Right hindlimb (tissue), 1 donor: ENCODE results near the gene NFX1.

Experiments used
- DNase-seq: peaks from one replicate; pipeline ENCODE4 v3.0.0-alpha.2; 2018

Gene NFX1

GRCh38 chr9:33267151-33267767, 23.1 kb upstream of the NFX1 start:
- no peak for DNase-seq

- DNase-seq, result no peak
Observed at GRCh38 chr9:33270146-33270545, 20.2 kb upstream of the NFX1 start.

GRCh38 chr9:33272061-33272460, 18.3 kb upstream of the NFX1 start:
- no peak for DNase-seq

- no peak for DNase-seq
Observed at GRCh38 chr9:33273266-33273971, 16.9 kb upstream of the NFX1 start.

GRCh38 chr9:33273972-33274328, 16.4 kb upstream of the NFX1 start:
- DNase-seq, result no peak

- DNase-seq, result no peak
Observed at GRCh38 chr9:33277484-33277883, 12.8 kb upstream of the NFX1 start.

- DNase-seq, result no peak
Observed at GRCh38 chr9:33285502-33285901, 4.8 kb upstream of the NFX1 start.

GRCh38 chr9:33287087-33287490, 3.2 kb upstream of the NFX1 start:
- peak; percentile 33 for DNase-seq

GRCh38 chr9:33288235-33288634, 2.1 kb upstream of the NFX1 start:
- peak; percentile 26 for DNase-seq

- DNase-seq, result peak; percentile 38
Observed at GRCh38 chr9:33288828-33289483, 1.4 kb upstream of the NFX1 start.

- peak; percentile 43 for DNase-seq
Observed at GRCh38 chr9:33289496-33289895, 820 bp upstream of the NFX1 start.

GRCh38 chr9:33289936-33290246, 425 bp upstream of the NFX1 start:
- no peak for DNase-seq

GRCh38 chr9:33291031-33291397, 698 bp downstream of the NFX1 start:
- DNase-seq, result no peak

GRCh38 chr9:33291901-33292300, 1.6 kb downstream of the NFX1 start:
- no peak for DNase-seq

- no peak for DNase-seq
Observed at GRCh38 chr9:33293782-33294181, 3.5 kb downstream of the NFX1 start.

- DNase-seq, result no peak
Observed at GRCh38 chr9:33294670-33295432, 4.5 kb downstream of the NFX1 start.

- DNase-seq, result no peak
Observed at GRCh38 chr9:33295571-33295970, 5.3 kb downstream of the NFX1 start.

- DNase-seq, result peak; percentile 33
Observed at GRCh38 chr9:33297432-33297831, 7.1 kb downstream of the NFX1 start.

GRCh38 chr9:33300546-33300945, 10.2 kb downstream of the NFX1 start:
- no peak for DNase-seq

GRCh38 chr9:33304362-33304761, 14.0 kb downstream of the NFX1 start:
- DNase-seq, result no peak

- DNase-seq, result no peak
Observed at GRCh38 chr9:33306037-33306436, 15.7 kb downstream of the NFX1 start.

- DNase-seq, result no peak
Observed at GRCh38 chr9:33307067-33307466, 16.8 kb downstream of the NFX1 start.

GRCh38 chr9:33309903-33310302, 19.6 kb downstream of the NFX1 start:
- no peak for DNase-seq

GRCh38 chr9:33310748-33311147, 20.4 kb downstream of the NFX1 start:
- no peak for DNase-seq
